ENCODE data around the gene VPS13D.

DNA sequence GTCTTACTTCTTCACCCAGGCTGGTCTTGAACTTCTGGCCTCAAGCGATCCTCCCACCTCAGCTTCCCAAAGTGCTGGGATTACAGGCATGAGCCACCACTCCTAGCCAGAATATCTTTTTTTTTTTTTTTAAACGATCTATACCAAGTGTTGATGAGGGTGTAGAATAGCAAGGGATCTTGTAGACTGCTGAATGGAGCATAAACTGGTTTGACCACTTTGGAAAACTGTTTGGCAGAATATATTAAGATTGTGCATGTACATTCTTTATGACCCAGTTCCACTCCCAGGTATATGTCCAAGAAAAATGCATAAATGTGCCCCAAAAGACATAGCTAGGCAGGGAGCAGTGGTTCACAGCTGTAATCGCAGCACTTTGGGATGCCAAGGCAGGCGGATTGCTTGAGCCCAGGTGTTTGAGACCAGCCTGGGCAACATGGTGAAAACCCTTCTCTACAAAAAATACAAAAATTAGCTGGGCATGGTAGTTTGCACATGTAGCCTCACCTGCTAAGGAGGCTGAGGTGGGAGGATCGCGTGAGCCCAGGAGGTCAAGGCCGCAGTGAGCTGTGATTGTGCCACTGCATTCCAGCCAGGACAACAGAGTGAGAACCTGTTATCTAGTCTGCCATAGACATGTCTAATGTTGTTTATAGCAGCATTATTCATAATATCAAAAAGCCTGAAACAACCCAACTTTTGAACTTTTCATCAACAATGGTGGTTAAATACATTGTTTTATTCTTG, 184.0 kb downstream of the VPS13D start:
- TF ChIP-seq GABPA (IDR thresholded peaks at IDR 0.05 in 1 of 2, conservative IDR thresholded peaks at IDR 0.05 in 1 of 2) = no peak
- no peak for TF ChIP-seq RXRA (IDR thresholded peaks at IDR 0.05)
- TF ChIP-seq, protein P1, sequence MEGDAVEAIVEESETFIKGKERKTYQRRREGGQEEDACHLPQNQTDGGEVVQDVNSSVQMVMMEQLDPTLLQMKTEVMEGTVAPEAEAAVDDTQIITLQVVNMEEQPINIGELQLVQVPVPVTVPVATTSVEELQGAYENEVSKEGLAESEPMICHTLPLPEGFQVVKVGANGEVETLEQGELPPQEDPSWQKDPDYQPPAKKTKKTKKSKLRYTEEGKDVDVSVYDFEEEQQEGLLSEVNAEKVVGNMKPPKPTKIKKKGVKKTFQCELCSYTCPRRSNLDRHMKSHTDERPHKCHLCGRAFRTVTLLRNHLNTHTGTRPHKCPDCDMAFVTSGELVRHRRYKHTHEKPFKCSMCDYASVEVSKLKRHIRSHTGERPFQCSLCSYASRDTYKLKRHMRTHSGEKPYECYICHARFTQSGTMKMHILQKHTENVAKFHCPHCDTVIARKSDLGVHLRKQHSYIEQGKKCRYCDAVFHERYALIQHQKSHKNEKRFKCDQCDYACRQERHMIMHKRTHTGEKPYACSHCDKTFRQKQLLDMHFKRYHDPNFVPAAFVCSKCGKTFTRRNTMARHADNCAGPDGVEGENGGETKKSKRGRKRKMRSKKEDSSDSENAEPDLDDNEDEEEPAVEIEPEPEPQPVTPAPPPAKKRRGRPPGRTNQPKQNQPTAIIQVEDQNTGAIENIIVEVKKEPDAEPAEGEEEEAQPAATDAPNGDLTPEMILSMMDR (IDR thresholded peaks at IDR 0.05; ENCODE audit: low read depth, low read length, missing input control) = no peak
- TF ChIP-seq TAF1 (conservative IDR thresholded peaks at IDR 0.05) = no peak
- TF ChIP-seq, protein P2, sequence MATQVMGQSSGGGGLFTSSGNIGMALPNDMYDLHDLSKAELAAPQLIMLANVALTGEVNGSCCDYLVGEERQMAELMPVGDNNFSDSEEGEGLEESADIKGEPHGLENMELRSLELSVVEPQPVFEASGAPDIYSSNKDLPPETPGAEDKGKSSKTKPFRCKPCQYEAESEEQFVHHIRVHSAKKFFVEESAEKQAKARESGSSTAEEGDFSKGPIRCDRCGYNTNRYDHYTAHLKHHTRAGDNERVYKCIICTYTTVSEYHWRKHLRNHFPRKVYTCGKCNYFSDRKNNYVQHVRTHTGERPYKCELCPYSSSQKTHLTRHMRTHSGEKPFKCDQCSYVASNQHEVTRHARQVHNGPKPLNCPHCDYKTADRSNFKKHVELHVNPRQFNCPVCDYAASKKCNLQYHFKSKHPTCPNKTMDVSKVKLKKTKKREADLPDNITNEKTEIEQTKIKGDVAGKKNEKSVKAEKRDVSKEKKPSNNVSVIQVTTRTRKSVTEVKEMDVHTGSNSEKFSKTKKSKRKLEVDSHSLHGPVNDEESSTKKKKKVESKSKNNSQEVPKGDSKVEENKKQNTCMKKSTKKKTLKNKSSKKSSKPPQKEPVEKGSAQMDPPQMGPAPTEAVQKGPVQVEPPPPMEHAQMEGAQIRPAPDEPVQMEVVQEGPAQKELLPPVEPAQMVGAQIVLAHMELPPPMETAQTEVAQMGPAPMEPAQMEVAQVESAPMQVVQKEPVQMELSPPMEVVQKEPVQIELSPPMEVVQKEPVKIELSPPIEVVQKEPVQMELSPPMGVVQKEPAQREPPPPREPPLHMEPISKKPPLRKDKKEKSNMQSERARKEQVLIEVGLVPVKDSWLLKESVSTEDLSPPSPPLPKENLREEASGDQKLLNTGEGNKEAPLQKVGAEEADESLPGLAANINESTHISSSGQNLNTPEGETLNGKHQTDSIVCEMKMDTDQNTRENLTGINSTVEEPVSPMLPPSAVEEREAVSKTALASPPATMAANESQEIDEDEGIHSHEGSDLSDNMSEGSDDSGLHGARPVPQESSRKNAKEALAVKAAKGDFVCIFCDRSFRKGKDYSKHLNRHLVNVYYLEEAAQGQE (IDR thresholded peaks at IDR 0.05) = no peak
- TF ChIP-seq SP1 (IDR thresholded peaks at IDR 0.05) = no peak
- no peak for TF ChIP-seq YY1 (IDR thresholded peaks at IDR 0.05)
- no peak for TF ChIP-seq HNF4G (IDR thresholded peaks at IDR 0.05)
- no peak for TF ChIP-seq FOXA1 (IDR thresholded peaks at IDR 0.05)
- TF ChIP-seq, protein P3, sequence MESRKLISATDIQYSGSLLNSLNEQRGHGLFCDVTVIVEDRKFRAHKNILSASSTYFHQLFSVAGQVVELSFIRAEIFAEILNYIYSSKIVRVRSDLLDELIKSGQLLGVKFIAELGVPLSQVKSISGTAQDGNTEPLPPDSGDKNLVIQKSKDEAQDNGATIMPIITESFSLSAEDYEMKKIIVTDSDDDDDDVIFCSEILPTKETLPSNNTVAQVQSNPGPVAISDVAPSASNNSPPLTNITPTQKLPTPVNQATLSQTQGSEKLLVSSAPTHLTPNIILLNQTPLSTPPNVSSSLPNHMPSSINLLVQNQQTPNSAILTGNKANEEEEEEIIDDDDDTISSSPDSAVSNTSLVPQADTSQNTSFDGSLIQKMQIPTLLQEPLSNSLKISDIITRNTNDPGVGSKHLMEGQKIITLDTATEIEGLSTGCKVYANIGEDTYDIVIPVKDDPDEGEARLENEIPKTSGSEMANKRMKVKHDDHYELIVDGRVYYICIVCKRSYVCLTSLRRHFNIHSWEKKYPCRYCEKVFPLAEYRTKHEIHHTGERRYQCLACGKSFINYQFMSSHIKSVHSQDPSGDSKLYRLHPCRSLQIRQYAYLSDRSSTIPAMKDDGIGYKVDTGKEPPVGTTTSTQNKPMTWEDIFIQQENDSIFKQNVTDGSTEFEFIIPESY (IDR thresholded peaks at IDR 0.05) = no peak

Measured in liver (tissue), 3 donors.